NB4 (cell line): ENCODE data around the gene ACVR1.

ENCODE experiments used
- CTCF ChIP-seq: IDR thresholded peaks from one replicate; pipeline ENCODE4 v1.5.1; 2012; ENCODE audit warnings: low read depth, low read length
- MAX ChIP-seq: IDR thresholded peaks from 2 replicates; pipeline ENCODE4 v1.6.1; 2011; ENCODE audit warnings: low read depth, low read length
- MYC ChIP-seq: IDR thresholded peaks from 2 replicates; pipeline ENCODE4 v1.6.1; 2011; ENCODE audit warnings: low read depth, low read length
- POLR2A ChIP-seq: IDR thresholded peaks from 2 replicates; pipeline ENCODE4 v1.6.1; 2011; ENCODE audit warnings: mild to moderate bottlenecking; ENCODE audit not compliant: insufficient read length; ENCODE audit errors: extremely low read depth

GRCh38 chr2:157733263-157733662 lies 142.9 kb downstream of the ACVR1 start:
- TF ChIP-seq CTCF: no peak
- no peak for TF ChIP-seq POLR2A
- no peak for TF ChIP-seq MAX
- no peak for TF ChIP-seq MYC
